Lung (tissue), 12 donors: ENCODE data around the gene SPATA24. TPM values are rescaled to one million over a fixed set of nuclear protein-coding genes. Genes with fewer than 3 reads are reported as not detected.

ENCODE experiments used
- ATAC-seq: fragments of 200-7000 bp; cut with Tn5 transposase; one replicate; pipeline ENCODE4 v1.9.1; 2020; ENCODE audit warnings: moderate number of reproducible peaks; ENCODE audit not compliant: insufficient read depth, low FRiP score
- DNase-seq, 3 donors: peaks; one replicate each; pipeline ENCODE4 v3.0.0-alpha.2; 2013 to 2017
- H3K27ac ChIP-seq, 2 donors: one replicate each; pipeline ENCODE4 v1.5.1; 2013; ENCODE audit warnings: mild to moderate bottlenecking in 2 of 2, moderate library complexity in 2 of 2, control low read depth in 1 of 2, inconsistent platforms in 1 of 2, low read depth in 1 of 2, low read length in 1 of 2
- H3K27me3 ChIP-seq, 3 donors: one replicate each; pipeline ENCODE4 v1.5.1; 2013; ENCODE audit warnings: low read length in 2 of 3; ENCODE audit not compliant: control insufficient read depth in 3 of 3, insufficient read depth in 3 of 3
- H3K36me3 ChIP-seq, 4 donors: one replicate each; pipeline ENCODE4 v1.5.1; 2013; ENCODE audit warnings: low read length in 4 of 4, mild to moderate bottlenecking in 1 of 4, moderate library complexity in 1 of 4; ENCODE audit not compliant: control insufficient read depth in 4 of 4, insufficient read depth in 4 of 4
- H3K4me1 ChIP-seq, 5 donors: one replicate each; pipeline ENCODE4 v1.5.1; 2013; ENCODE audit warnings: low read length in 5 of 5, mild to moderate bottlenecking in 2 of 5, moderate library complexity in 1 of 5; ENCODE audit not compliant: control insufficient read depth in 5 of 5, insufficient read depth in 5 of 5
- H3K4me3 ChIP-seq: one replicate; pipeline ENCODE4 v1.5.1; 2013; ENCODE audit warnings: mild to moderate bottlenecking, control low read depth, moderate library complexity
- H3K9ac ChIP-seq, 2 donors: one replicate each; pipeline ENCODE4 v1.5.1; 2013; ENCODE audit warnings: low read length in 2 of 2, control low read depth in 1 of 2; ENCODE audit not compliant: insufficient read depth in 1 of 2
- H3K9me3 ChIP-seq, 4 donors: one replicate each; pipeline ENCODE4 v1.5.1; 2013; ENCODE audit warnings: low read length in 3 of 4, mild to moderate bottlenecking in 1 of 4, moderate library complexity in 1 of 4; ENCODE audit not compliant: control insufficient read depth in 4 of 4, insufficient read depth in 3 of 4
- WGBS, 2 donors: extraction: QIAGEN DNeasy Blood & Tissue Kit; methylation state at CpG; one replicate each; pipeline ENCODE4 v1.1.7; 2013; 5-methylcytosine and 5-hydroxymethylcytosine counted together
- polyA plus RNA-seq, 2 donors: library from polyadenylated mRNA; stranded (reverse); fragments of 200-250 nt; gene quantifications; one replicate each; pipeline ENCODE4 v1.2.1, GENCODE V29; 2013
- total RNA-seq, 2 donors: library from RNA; depleted of rRNA in 1 of 2; stranded (reverse); fragments of >200 nt in 1 of 2; gene quantifications; one replicate each; pipeline ENCODE4 v1.2.1, GENCODE V29; 2014 to 2021
- TF ChIP-seq, protein P1 (sequence below): IDR thresholded peaks from 2 replicates; pipeline ENCODE4 v1.5.1; 2012; ENCODE audit warnings: mild to moderate bottlenecking; ENCODE audit errors: control extremely low read depth, extremely low read depth
- donor health status: control.
- donor health status: control.
- donor health status: Bipolar disorder and iron deficiency.
- donor health status: healthy.
- donor health status: DM: yes; HTN: yes; CAD: no.

The SPATA24 gene
- total and polyA plus RNA-seq, 4 donors, result 4.2 to 11.1 (median 6.2) TPM

DNA sequence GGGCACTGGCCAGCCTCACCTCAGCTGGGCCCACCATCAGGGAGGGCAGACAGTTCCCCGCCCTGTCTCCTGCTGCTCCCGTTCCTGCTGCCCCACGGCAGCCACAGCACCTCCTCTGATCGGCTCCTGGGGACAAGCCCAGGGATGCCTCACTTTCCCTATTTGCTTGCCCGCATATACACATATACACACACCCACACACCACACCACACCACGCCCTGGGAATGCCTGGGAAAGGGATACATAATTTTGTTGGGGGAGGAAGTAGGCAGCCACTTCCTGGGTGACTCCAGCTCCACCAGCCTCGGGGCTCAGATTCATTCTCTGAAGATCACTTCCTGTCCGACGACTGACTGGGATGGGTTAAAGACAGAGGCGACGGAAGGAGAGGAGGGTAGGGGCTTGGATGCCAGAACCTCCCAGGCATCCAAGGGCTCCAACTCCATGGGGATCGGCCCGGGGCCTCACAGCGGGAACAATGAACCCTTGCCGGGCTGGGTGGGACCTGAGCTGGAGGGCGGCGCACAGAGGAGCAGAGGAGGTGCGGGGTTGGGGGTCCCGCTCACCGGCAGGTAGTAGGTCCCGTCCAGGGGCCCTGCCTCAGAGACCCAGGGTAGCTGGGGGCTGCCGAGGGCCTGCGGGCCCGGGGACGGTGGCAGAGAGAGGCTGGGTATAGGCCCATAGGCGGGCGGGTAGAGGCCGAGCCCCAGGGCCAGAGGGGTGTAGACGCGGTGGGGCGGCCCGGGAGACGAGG, 12.1 kb downstream of the SPATA24 start:
- ATAC-seq (no peak), DNase-seq (no peak)
- Histone ChIP-seq H3K9me3 (peaks cover 0 to 2% (median 0%) of the 10 kb centered on the region in 4 donors), H3K4me1 (peaks cover 0 to 31% (median 7%) of the 10 kb centered on the region in 5 donors), H3K27me3 (peaks cover 0 to 27% (median 17%) of the 10 kb centered on the region in 3 donors), H3K4me3 (no peak overlapping the region), H3K36me3 (no peaks in the 10 kb centered on the region), H3K27ac (peak overlapping the region in 1 of 2 donors; percentile 57), H3K9ac (no peak overlapping the region)
- whole genome bisulfite sequencing, 2 donors, result 35 to 54% methylated on average over 33 of the region's 33 CpGs
- TF ChIP-seq, protein P1, sequence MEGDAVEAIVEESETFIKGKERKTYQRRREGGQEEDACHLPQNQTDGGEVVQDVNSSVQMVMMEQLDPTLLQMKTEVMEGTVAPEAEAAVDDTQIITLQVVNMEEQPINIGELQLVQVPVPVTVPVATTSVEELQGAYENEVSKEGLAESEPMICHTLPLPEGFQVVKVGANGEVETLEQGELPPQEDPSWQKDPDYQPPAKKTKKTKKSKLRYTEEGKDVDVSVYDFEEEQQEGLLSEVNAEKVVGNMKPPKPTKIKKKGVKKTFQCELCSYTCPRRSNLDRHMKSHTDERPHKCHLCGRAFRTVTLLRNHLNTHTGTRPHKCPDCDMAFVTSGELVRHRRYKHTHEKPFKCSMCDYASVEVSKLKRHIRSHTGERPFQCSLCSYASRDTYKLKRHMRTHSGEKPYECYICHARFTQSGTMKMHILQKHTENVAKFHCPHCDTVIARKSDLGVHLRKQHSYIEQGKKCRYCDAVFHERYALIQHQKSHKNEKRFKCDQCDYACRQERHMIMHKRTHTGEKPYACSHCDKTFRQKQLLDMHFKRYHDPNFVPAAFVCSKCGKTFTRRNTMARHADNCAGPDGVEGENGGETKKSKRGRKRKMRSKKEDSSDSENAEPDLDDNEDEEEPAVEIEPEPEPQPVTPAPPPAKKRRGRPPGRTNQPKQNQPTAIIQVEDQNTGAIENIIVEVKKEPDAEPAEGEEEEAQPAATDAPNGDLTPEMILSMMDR, result no peak

DNA sequence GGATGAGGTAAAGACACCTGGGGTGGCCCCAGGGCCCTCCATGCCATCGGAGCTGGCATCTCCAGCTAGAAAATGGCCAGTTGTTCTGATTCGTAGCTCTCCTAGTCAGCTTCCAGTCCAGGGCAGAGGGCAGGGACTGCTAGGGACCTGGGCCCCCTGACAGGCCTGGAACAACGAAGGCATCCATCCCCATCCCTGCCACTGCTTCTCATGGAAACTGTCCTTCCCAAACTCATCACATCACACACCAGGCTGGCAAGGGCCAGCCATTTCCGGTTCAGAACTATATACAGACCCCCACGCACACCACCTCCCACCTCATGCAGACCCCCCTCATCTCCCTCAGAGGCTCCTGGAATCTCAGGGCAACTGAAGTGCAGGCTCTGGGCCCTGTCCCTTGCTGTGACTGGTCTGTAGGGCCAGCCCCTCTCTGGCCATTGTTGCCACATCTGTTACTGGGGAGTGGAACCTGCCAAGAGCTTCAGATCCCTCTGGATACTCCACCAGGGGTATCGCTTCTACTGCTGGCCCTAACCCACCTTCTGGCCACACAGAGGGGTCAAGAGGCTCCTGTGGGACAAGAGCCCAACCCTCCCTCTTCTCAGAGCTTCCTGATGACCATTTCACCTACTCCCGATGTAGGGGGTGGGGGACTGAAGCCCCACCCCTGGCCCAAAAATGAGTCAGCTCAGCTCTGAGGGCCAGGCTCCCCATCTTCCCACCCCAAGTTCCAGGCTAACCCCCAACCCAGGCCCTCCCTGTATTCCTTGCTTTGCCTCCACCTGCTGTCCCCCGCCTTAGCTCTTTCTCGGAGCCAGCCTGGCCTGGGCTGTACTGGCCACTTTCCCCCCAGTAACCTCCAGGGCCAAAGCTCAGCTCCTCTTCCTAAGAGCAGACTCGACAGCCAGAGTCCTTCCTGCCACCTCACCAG, 13.0 kb downstream of the SPATA24 start:
- Histone ChIP-seq H3K36me3 (no peaks in the 10 kb centered on the region), H3K4me3 (no peak overlapping the region), H3K27me3 (peaks cover 0 to 27% (median 17%) of the 10 kb centered on the region in 3 donors), H3K9ac (no peak overlapping the region), H3K9me3 (peaks cover 0 to 2% (median 0%) of the 10 kb centered on the region in 4 donors), H3K27ac (peak overlapping the region; percentile 21 to 22), H3K4me1 (peaks cover 0 to 31% (median 7%) of the 10 kb centered on the region in 5 donors)
- no peak for DNase-seq
- TF ChIP-seq, protein P1, result no peak
- 79 to 80% methylated on average over 10 of the region's 10 CpGs for WGBS, 2 donors
- no peak for ATAC-seq

DNA sequence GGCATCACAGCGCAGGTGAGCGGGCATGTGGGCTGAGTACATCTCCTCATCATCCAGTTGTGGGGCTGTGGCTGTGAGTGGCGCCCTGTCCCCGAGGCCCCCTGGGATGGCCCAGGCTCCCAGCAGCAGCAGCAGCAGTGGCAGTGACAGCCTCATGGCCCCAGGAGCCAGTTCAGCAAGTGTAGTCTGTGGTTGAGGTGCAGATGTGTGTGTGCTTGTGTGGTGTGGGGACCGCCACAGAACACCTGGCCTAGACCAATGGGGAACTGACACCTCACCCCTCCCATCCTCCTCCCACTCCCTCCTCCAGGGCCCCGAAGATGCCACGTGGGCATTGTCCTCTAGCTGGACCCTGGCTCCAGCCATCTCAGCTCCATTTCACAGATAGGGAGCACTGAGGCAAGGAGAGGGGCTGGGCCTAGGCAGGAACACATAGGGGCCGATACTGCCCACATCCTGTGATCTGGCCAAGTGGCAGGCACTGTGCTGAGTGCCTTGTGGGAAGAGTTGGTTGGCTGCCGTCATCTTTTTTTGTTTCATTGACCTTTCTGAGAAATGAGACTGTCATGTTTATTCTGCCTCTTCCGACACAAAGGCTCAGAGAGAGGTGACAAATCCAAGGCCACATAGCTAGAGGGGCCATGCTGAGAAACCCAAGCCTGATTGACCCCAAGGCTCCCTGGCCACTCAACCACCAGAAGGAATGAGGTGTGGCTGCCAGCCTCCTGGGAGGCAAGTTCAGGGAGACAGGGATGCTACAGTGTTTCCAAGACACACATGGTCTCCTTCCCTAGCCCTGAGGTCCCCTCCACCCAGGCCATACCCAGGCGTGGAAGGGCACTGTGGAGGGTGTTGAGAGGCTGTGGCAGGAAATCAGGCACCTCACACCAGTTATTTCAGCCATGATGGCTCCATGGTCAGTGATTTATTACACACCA, 13.9 kb downstream of the SPATA24 start, which contains the start of gene MZB1:
MZB1 (minus strand) TSS at position 213 of the 938 bp plus-strand sequence; CDS start at position 156, 57 bp downstream.
- peaks cover 0 to 21% (median 11%) of the 10 kb centered on the region in 3 donors for H3K27me3 ChIP-seq
- TF ChIP-seq, protein P1, result no peak
- H3K9me3 ChIP-seq, result peaks cover 0 to 2% (median 0%) of the 10 kb centered on the region in 4 donors
- H3K9ac ChIP-seq, result no peak within 1 kb of the TSS
- H3K4me1 ChIP-seq, result peaks cover 0 to 29% (median 7%) of the 10 kb centered on the region in 5 donors
- DNase-seq (no peak), ATAC-seq (no peak)
- no peaks in the 10 kb centered on the region for H3K36me3 ChIP-seq
- no peak within 1 kb of the TSS for H3K4me3 ChIP-seq
- WGBS, 2 donors, result 56 to 71% methylated on average over 11 of the region's 11 CpGs
- peak within 1 kb of the TSS in 1 of 2 donors; percentile 21 for H3K27ac ChIP-seq
